ENCODE measurements around the gene RNF44.

Gene RNF44

DNA sequence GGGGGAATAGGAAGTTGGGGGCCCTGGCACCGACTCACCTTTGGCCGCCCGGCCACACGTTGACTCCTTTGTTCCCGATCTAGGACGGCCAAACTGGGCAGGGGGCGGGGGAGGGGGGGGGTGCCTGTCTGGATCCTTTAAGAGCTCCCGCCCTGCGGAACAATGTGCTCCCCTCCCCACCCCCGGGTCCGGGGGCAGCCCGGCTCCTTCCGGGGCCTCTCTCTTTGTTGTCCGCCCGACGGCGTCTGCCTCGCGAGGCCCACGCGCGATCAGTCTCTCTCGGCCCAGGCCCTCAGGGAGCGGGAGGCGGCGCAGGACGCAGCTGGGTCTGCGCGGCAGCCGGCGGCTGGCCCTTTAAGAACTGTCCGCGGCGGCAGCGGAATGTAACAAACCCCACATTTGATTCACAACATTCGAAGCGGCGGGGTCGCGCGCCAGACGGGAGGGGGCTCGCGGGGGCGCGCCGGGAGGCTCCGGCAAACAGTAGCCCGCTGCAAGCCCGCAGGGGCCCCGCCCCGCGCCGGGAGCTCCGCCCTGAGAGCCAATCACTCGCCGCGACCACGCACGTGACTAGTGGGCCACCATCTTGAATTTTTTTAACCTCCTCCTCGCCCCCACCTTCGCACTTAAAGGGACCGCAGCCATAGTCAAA, at the start of gene RNF44:
Gene RNF44, minus strand, starts transcription at position 501 of the 652 bp plus-strand sequence. CDS start 4,930 bp downstream, outside the sequence.
- DNase-seq: peak; percentile 93 to 97

DNA sequence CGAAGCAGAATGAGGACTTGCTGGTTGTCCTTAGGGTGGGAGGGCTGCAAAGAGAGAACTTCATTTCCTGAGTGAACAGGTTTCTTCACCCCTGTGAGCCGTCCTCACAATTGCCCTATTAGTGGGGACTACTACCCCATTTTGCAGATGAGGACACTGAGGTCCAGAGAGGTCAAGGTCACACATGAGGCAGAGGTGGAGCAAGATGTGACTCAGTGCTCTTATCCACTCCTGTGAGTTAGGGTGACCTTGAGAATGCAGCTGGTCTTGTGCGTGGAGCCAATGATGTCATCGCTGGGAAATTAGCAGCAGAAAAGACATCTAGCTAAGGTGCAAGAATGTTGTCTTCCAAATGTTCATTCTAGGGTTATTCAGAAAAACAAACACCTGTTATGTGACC, 45.9 kb upstream of the RNF44 start:
- no peak for DNase-seq

DNA sequence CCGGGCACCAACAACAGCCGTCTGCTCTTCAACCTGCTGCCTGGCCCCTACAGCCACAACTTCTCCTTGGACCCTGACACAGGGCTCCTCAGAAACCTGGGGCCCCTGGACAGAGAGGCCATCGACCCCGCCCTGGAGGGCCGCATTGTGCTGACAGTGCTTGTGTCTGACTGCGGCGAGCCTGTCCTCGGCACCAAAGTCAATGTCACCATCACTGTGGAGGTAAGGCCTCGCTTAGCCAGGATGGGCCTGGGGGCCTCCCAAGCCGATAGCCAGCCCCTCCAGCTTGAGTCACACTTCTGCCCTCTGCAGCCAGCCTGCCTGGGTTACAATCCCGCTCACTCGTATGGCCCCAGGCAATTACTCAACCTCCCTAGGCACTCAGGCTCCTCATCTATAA, 44.2 kb upstream of the RNF44 start:
- no peak for DNase-seq

DNA sequence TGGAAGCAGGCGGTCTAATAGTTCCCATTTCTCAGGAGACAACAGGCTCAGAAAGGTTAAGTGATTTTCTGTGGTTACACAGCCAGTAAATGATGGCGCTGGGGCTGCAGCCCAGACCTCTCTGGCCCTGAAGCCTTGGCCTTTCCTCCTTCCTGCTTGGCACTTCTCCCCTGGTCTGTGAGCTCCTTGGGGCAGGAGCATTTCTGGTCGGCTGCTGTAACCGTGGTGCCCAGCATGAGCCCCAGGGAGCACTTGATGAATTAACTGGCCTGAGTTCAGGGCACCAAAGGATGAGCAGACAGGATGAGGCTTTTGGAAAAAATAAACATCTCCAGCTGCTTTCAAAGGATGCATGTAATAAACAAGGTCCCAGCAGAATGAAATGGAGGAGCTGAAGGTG, 42.1 kb upstream of the RNF44 start:
- no peak for DNase-seq

DNA sequence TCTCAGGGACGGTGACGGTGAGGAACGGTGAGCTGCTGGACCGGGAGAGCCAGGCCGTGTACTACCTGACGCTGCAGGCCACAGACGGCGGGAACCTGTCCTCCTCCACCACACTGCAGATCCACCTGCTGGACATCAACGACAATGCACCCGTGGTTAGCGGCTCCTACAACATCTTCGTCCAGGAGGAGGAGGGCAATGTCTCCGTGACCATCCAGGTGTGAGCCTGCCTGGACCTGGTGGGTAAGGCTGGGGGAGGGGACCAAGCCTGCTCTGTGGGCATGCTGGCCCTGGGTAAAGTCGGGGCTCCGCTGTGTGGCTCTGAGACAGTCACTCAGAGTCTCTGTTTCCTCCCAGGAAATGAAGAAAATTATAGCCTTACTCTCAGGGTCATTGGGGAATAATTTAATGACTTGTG, 41.2 kb upstream of the RNF44 start:
- DNase-seq: peak; percentile 7 to 11

DNA sequence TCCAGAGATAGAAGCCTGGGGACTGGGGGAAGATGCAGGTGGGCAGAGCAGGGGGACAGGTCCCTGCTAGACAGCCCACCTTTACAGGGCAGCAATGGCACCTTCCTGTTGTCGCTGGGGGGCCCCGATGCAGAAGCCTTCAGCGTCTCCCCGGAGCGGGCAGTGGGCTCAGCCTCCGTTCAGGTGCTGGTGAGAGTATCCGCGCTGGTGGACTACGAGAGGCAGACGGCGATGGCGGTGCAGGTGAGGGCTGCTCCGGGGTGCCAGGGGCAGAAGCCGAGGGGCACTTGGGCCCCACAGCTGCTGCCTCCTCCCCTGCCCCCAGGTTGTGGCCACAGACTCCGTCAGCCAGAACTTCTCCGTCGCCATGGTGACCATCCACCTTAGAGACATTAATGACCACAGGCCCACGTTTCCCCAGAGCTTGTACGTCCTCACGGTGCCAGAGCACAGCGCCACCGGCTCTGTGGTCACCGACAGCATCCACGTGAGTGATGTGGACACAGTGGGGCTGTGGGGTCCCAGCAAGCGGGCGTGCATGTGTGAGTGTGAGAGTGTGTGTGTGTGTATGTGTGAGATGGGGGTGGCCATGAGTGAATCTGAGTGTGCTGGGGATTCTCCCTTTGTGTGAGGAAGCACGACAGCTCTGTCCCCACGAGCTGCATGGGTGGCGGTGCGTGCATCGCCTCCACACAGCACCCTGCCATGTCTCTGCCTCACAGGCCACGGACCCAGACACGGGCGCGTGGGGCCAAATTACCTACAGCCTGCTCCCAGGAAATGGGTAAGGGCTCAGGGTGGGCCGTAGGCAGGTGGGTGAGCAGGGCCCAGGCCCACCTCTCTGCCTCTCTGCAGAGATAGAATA, 40.3 kb upstream of the RNF44 start:
- DNase-seq: no peak

DNA sequence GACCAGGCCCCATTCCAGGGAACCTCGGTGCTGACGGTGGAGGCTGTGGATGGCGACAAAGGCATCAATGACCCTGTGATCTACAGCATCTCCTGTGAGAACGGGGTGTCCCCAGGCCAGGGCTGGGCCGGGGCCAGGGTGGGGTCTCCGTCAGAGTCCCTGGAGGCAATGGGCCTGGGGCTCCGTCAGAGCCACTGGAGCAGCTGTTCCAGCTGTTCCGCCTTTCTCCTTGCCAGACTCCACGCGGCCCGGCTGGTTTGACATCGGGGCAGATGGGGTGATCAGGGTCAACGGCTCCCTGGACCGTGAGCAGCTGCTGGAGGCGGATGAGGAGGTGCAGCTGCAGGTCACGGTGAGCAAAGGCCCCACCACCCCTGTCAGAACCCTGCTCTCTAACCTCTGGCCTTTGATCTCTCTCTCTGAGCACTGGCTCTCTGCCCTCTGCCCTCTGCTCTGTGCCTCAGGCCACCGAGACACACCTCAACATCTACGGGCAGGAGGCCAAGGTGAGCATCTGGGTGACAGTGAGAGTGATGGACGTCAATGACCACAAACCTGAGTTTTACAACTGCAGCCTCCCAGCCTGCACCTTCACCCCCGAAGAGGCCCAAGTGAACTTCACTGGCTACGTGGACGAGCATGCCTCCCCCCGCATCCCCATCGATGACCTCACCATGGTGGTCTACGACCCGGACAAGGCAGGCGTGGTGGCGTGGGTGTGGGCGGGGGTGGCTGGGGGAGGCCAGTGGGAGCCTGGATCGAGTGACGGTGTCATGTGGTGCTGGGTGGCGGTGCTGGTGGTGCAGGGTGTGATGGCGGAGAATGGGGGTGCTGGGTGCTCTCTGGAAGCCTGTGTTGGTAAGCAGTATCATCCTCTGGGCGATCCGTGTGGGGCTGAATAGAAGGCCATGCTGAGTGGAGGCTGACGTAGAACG, 38.6 kb upstream of the RNF44 start:
- no peak for DNase-seq

DNA sequence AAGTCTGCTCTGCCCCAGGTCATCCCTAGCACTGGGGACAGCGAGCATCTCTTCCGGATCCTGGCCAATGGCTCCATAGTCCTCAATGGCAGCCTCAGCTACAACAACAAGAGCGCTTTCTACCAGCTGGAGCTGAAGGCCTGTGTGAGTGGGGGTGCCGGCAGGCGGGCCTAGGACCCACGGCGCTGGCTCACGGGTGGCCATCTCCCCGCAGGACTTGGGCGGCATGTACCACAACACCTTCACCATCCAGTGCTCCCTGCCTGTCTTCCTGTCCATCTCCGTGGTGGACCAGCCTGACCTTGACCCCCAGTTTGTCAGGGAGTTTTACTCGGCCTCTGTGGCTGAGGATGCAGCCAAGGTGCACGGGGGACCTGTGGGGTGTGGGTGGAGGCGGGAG, 37.9 kb upstream of the RNF44 start:
- DNase-seq: no peak

DNA sequence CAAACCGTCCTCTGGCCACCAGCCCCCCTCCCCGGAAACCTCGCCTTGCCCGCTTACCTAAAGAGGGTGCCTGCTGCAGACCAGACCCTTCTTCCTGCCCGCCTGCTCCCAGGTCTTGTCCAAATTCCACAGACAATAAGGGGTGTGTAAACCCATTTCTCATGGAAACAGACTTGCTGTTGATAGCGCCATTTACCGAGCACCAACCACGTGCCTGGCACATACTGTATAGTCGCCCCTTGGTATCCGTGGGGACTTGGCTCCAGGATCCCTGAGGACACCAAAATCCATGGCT, 37.0 kb upstream of the RNF44 start:
- no peak for DNase-seq

DNA sequence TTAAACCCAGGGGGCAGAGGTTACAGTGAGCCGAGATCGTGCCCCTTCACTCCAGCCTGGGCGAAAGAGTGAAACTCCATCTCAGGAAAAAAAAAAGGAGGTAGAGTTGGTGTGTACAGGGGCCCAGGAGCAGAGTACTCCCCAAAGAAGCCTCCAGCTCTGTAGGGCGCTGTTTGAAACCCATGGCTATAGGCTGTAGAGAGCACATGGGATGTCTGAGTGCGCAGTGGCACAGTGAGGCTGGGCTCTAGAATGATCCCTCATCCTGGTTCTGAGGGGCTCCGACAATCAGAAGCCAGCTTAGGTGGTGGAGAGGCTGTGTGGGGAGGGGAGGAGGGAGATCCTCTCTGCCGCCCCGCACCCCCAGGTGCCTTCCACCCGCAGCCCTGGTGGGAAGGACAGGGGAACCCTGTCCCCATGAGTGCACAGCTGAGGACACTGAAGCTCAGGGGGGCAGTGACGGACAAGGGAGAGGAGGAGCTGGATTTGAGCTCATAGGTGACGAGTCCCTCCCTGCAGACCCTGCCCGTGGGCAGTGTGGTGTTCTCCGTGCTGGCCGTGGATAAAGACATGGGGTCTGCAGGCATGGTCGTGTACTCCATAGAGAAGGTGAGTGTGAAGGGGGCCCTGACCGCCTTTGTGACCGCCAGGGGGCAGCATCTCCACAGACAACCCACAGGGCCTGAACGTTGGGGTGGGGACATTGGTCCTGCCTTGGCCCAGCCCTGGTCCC, 36.5 kb upstream of the RNF44 start:
- DNase-seq: peak; percentile 32 to 50

DNA sequence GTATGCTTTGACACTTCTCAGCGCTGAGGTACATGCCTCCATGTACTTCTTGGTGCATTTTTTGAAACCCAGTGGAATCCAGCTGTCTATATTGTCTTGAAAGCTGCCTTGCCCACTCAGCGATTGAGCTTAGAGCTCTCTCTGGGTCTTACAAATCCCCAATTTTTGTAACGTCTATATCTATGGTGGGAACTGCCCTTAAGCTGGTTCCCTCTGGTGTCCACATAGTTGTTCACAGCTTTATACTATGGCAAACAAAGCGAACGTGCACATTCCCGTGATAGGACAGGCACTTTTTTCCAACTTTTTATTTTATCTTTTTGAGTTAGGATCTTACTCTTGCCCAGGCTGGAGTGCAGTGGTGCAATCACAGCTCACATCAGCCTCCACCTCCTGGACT, 32.8 kb upstream of the RNF44 start:
- DNase-seq: peak in 1 of 2 experiments; percentile 6

DNA sequence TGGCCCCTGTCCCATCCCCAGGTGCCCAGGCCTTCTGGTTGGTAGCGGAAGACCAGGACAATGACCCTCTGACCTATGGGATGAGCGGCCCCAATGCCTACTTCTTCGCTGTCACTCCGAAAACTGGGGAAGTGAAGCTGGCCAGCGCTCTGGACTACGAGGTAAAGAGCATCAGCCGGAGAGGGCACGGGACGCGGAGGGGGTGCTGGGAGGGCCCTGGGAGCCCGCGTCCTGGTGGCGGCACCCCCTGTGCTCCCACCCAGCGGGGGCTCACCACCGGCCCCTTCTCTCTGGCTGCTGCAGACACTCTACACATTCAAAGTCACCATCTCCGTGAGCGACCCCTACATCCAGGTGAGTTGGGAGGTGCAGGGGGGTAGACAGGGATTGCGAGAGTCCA, 31.5 kb upstream of the RNF44 start:
- no peak for DNase-seq

DNA sequence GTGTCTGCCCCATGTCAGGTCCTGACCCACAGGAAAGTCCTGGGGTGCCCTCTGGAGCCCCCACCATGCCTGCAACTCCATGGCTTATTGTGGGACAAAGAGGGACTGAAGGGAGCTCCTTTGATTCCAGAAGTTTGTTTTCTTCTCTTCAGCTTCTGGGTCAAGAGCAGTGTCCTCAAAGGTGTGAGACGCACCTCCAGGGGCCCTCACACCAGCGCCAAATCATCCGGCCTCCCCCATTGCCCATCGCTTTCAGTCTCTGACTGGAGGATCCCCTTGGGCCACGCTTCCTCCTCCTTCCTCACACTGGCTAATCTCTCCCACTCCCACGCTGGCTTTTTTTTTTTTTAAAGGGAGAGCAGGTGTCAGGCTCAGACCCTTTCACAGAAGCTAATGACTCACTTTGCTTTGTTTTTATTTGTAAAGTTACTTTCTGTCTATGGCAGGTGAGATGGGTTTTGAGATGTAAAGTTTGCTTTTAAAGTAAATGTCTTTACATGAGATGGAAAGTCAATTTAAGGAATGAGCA, 28.6 kb upstream of the RNF44 start:
- no peak for DNase-seq

DNA sequence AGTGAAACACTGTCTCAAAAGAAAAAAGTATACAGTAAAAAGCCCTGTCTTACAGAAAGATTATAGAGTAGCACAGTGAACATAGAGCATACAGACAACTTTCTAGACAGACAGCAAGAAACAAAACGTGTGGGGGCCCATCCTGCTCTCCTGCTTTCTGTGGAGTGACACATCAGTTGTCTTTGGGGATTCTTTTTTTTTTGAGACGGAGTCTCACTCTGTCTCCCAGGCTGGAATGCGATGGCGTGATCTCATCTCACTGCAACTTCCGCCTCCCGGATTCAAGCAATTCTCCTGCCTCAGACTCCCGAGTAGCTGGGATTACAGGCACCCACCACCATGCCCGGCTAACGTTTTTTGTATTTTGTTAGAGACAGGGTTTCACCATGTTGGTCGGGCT, 26.8 kb upstream of the RNF44 start:
- no peak for DNase-seq

DNA sequence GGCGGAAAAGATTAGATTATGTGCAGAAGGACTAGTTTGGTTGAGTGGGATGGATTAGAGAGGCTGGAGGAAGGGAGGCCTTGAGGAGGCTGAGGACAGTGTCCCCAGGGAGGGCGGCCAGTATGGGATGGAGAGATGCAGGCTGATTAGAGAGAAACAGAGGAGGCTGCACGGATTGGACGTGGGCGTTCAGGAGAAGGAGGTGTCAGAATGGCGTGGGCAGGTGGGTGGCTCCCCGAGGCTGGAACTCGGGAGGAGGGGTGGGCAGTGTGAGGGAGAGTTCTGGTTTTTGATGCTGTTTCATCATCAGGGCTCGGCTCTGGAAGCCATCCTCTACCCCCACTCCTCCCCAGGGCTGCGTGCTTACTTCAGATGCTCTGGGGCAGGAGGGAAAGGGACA, 25.0 kb upstream of the RNF44 start:
- no peak for DNase-seq

DNA sequence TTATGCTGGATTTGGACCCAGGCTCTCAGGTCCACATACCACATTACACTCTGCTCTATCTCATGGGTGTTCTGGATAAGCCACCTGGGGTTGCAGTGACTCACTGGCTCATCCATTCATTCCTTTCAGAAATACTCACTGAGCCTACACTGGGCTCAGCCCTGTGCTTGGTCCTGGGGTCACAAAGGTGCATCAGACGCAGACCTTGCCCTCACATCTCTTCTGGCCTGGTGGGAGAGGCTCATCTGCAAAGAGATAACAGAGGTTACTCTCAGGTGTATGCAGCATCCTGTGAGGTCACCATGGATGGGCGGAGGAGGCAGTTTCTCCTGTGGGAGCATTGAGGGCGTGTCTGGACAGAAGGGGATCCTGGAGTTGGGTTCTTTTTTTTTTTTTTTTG, 24.1 kb upstream of the RNF44 start:
- no peak for DNase-seq

DNA sequence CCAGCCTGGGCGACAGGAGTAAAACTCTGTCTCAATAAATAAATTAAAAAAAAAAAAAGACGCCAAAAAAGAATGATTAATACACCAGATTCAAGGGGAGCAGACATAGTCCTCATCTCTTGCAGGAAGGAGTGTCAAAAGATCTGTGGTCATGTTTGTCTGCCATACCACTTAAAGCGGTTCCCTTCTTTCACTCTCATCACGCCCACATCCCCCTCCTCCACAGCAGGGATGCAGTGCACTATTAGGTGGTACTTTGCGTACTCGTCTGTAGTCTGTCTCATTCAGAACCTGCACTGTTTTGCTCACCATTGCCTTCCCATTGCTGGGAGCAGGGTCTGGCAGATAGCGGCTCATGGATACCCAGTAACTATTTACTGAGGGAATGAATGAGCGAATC, 23.2 kb upstream of the RNF44 start:
- peak in 1 of 2 experiments; percentile 6 for DNase-seq

DNA sequence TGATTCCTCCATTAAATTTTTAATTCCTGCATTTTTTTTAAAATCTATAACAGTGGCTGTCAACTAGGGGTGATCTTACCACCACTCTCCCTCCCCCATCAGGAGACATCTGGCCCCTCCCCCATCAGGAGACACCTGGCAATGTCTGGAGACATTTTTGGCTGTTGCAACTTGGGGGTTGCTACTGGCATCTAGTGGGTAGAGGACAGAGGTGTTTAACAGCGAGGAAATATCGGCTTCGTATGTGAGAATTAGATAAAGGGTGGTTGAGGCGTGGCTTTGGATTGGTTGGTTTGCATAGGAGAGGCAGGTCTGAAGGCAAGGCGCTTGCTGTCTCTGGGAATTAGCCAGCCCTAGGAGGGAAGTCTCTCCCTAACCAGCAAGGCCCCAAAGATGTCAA, 22.5 kb upstream of the RNF44 start:
- no peak for DNase-seq

DNA sequence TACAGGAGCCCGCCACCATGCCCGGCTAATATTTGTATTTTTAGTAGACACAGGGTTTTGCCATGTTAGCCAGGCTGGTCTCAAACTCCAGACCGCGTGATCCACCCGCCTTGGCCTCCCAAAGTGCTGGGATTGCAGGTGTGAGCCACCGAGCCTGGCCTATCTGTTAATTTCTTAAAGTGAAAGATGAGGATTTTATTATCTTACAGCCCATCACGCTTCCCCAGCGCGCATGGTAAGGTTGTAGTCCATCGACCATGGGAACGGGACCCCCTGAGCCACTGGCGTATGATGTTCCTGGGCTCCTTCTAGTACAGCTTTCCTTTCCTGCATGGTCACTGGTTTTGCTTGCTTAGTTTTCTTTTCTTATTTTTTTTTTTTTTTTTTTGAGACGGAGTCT, 20.6 kb upstream of the RNF44 start:
- no peak for DNase-seq

DNA sequence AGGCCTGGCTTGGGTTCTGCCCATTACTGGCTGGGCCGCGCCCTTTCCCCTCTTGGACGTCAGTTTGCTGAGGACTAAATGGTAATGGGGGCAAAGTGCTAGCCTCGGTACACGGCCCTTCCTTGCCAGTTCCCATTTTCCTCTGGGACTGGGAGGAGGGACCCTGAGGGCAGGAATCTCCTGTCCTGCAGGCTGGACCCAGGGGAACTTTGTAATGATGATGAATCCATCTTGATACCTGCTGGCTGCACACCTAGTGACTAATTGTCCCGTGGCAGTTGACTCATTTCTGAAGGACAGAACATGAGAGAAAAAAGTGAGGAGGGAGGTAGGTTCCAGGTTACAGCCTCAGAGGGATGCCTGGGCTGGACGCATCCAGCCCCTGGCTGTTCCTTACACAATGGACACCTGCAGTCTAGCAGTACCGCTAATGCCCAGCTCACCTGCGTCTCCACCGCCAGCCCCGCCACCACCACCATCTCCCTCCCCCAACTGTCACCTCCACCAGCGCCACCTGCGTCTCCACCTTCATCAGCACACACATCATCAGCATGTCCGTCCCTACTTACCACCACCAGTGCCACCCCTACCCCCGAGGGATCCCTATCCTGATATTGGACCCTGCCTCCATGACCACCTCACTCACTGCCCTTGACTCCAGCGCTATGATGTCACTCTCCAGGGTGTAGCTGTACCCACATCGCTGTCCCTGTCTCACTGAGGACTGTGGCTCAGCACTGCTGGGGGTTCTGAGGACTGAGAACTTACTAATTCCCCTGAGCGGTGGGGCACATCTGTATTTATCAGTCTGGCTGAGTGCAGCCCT, 16.3 kb upstream of the RNF44 start:
- no peak for DNase-seq

DNA sequence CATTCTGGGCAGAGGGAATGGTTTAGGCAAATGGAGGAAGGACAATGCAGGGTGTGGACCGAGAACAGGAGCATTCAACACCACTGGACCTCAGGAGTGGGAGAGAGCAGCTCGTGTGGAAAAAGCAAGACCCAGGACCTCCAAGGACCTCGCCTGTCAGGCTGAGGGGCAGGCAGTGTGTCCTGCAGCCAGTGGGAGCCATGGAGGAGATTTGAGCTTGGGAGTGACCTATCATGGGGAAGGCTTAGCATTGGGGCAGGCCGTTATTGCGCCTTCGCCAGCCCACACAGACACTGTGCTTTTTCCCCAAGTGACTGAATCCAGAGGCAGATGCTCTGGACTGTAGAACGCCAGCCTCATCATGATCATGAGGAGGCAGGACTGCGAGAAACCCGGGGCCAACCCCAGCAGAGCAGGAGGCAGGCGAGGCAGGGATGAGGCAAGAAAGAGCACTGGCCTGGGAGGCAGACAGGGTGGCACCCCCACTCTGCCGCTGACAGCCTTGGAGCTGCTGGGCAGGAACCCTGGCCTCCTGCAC, 15.2 kb upstream of the RNF44 start:
- DNase-seq: no peak
